Measurements from ENCODE around the gene PATJ.

DNA sequence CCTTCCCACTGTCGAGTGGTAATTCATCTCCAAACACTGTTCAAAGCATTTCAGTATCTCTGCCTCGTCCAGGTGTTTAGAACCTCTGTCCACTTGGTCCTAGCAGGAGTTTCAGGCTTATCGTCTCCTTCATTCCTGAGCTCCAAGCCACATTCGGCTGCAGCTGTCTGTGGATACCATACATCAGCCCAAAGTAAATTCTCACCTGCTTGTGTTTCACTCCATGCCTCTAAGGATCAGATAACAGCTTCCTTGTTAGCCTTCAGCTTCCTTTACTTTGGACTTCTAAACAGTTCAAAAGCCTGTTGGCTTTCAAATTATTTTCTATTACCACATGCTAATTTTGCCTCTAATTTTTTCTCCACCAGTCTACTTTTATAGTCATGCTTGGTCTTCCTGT lies 233.4 kb downstream of the PATJ start:
- TF ChIP-seq, protein P1, sequence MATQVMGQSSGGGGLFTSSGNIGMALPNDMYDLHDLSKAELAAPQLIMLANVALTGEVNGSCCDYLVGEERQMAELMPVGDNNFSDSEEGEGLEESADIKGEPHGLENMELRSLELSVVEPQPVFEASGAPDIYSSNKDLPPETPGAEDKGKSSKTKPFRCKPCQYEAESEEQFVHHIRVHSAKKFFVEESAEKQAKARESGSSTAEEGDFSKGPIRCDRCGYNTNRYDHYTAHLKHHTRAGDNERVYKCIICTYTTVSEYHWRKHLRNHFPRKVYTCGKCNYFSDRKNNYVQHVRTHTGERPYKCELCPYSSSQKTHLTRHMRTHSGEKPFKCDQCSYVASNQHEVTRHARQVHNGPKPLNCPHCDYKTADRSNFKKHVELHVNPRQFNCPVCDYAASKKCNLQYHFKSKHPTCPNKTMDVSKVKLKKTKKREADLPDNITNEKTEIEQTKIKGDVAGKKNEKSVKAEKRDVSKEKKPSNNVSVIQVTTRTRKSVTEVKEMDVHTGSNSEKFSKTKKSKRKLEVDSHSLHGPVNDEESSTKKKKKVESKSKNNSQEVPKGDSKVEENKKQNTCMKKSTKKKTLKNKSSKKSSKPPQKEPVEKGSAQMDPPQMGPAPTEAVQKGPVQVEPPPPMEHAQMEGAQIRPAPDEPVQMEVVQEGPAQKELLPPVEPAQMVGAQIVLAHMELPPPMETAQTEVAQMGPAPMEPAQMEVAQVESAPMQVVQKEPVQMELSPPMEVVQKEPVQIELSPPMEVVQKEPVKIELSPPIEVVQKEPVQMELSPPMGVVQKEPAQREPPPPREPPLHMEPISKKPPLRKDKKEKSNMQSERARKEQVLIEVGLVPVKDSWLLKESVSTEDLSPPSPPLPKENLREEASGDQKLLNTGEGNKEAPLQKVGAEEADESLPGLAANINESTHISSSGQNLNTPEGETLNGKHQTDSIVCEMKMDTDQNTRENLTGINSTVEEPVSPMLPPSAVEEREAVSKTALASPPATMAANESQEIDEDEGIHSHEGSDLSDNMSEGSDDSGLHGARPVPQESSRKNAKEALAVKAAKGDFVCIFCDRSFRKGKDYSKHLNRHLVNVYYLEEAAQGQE (tag by site-specific recombination; IDR thresholded peaks at IDR 0.05): no peak
- TF ChIP-seq, protein P2, sequence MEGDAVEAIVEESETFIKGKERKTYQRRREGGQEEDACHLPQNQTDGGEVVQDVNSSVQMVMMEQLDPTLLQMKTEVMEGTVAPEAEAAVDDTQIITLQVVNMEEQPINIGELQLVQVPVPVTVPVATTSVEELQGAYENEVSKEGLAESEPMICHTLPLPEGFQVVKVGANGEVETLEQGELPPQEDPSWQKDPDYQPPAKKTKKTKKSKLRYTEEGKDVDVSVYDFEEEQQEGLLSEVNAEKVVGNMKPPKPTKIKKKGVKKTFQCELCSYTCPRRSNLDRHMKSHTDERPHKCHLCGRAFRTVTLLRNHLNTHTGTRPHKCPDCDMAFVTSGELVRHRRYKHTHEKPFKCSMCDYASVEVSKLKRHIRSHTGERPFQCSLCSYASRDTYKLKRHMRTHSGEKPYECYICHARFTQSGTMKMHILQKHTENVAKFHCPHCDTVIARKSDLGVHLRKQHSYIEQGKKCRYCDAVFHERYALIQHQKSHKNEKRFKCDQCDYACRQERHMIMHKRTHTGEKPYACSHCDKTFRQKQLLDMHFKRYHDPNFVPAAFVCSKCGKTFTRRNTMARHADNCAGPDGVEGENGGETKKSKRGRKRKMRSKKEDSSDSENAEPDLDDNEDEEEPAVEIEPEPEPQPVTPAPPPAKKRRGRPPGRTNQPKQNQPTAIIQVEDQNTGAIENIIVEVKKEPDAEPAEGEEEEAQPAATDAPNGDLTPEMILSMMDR (tag by site-specific recombination; IDR thresholded peaks at IDR 0.05): no peak
- TF ChIP-seq, protein P3, sequence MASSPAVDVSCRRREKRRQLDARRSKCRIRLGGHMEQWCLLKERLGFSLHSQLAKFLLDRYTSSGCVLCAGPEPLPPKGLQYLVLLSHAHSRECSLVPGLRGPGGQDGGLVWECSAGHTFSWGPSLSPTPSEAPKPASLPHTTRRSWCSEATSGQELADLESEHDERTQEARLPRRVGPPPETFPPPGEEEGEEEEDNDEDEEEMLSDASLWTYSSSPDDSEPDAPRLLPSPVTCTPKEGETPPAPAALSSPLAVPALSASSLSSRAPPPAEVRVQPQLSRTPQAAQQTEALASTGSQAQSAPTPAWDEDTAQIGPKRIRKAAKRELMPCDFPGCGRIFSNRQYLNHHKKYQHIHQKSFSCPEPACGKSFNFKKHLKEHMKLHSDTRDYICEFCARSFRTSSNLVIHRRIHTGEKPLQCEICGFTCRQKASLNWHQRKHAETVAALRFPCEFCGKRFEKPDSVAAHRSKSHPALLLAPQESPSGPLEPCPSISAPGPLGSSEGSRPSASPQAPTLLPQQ (tag by site-specific recombination; IDR thresholded peaks at IDR 0.05): no peak
